HCT116 (cell line): ENCODE results near the gene ATP8B3. TPM values are rescaled to one million over a fixed set of nuclear protein-coding genes. Genes with fewer than 3 reads are reported as not detected.

ENCODE experiments used
- ATAC-seq: fragments of 200-7000 bp; cut with Tn5 transposase; 2 replicates; pipeline ENCODE4 v1.9.1; 2020; ENCODE audit warnings: mild to moderate bottlenecking, moderate library complexity
- BruUV-seq: library from RNA; stranded (reverse); fragments of 400-500 nt; replicated peaks from 2 replicates; lab custom pipeline; 2021; lab: Mats Ljungman, UMichigan
- CTCF ChIA-PET: fragments of 300-600 bp; sonication (Branson Sonifier 250); formaldehyde crosslinking; loops from one replicate; lab custom pipeline; 2021; ENCODE audit warnings: antibody characterized with exemption; lab: Charles Lee
- POLR2A ChIA-PET: fragments of 300-600, 350-600 bp; sonication (Branson Sonifier 250); formaldehyde crosslinking; loops from one replicate; lab custom pipeline; 2021; ENCODE audit warnings: antibody characterized with exemption; lab: Charles Lee
- RAD21 ChIA-PET, 2 experiments: fragments of 300-600 bp; sonication (Branson Sonifier 250); formaldehyde crosslinking; loops; one replicate each; lab custom pipeline; 2023; ENCODE audit warnings: low total read pairs in 2 of 2; ENCODE audit not compliant: uncharacterized antibody in 2 of 2, unreplicated experiment in 2 of 2, low non-redundant PET in 1 of 2; lab: Charles Lee
- DNase-seq: peaks from one replicate; pipeline ENCODE4 v3.0.0-alpha.2; 2010; ENCODE audit warnings: low read depth, low spot score
- H2AFZ ChIP-seq: fragments of 200-600 bp; shearing (Covaris generic), sonication (generic); 2 replicates; pipeline ENCODE4 v1.6.1; 2017; ENCODE audit warnings: low read depth, mixed run types, mixed read lengths, antibody characterized with exemption, low read length; ENCODE audit not compliant: poor library complexity, severe bottlenecking
- H3K27ac ChIP-seq: 2 replicates; pipeline ENCODE4 v1.5.1; 2012; ENCODE audit warnings: low read depth, low read length
- H3K27me3 ChIP-seq: fragments of 200-600 bp; sonication (generic); 2 replicates; pipeline ENCODE4 v1.6.1; 2016; ENCODE audit warnings: mixed run types, low read length, mixed read lengths; ENCODE audit not compliant: insufficient read depth
- H3K36me3 ChIP-seq, 2 experiments: fragments of 200-500 bp in 1 of 2; fragments of 200-600 bp in 1 of 2; sonication (Bioruptor generic) in 1 of 2; sonication (generic) in 1 of 2; 2 replicates each; pipeline versions ENCODE4 v1.5.1 to v1.6.1; 2014 to 2016; ENCODE audit warnings: low read length in 2 of 2, inconsistent platforms in 1 of 2, mixed read lengths in 1 of 2, mixed run types in 1 of 2; ENCODE audit not compliant: insufficient read depth in 2 of 2, control insufficient read depth in 1 of 2
- H3K4me1 ChIP-seq, 2 experiments: fragments of 200-600 bp in 1 of 2; sonication (generic) in 1 of 2; 2 replicates each; pipeline versions ENCODE4 v1.5.1 to v1.6.1; 2012 to 2017; ENCODE audit warnings: low read length in 2 of 2, inconsistent platforms in 1 of 2, mild to moderate bottlenecking in 1 of 2, mixed read lengths in 1 of 2, mixed run types in 1 of 2, moderate library complexity in 1 of 2; ENCODE audit not compliant: insufficient read depth in 2 of 2, control insufficient read depth in 1 of 2
- H3K4me2 ChIP-seq: fragments of 200-600 bp; sonication (generic); 2 replicates; pipeline ENCODE4 v1.6.1; 2017; ENCODE audit warnings: mixed run types, low read length, mixed read lengths
- H3K4me3 ChIP-seq, 2 experiments: fragments of 200-600 bp in 1 of 2; sonication (generic) in 1 of 2; replicated peaks in 1 of 2; 2 replicates each; pipeline ENCODE4 v1.5.1; 2011 to 2016; ENCODE audit warnings: low read length in 2 of 2, control low read depth in 1 of 2, low read depth in 1 of 2, mild to moderate bottlenecking in 1 of 2, mixed read lengths in 1 of 2, mixed run types in 1 of 2
- H3K79me2 ChIP-seq: fragments of 200-600 bp; sonication (generic); 2 replicates; pipeline ENCODE4 v1.6.1; 2017; ENCODE audit warnings: mild to moderate bottlenecking, mixed run types, low read length, moderate library complexity, mixed read lengths; ENCODE audit not compliant: insufficient read depth
- H3K9ac ChIP-seq: fragments of 200-600 bp; sonication (generic); 2 replicates; pipeline ENCODE4 v1.6.1; 2016; ENCODE audit warnings: low read length, mixed read lengths
- H3K9me2 ChIP-seq: fragments of 200-600 bp; sonication (generic), shearing (Covaris generic); 2 replicates; pipeline ENCODE4 v1.6.1; 2017; ENCODE audit warnings: mixed run types, mild to moderate bottlenecking, moderate library complexity; ENCODE audit not compliant: insufficient read depth
- H3K9me3 ChIP-seq, 2 experiments: fragments of 200-500 bp in 1 of 2; fragments of 200-600 bp in 1 of 2; sonication (Bioruptor generic) in 1 of 2; sonication (generic) in 1 of 2; 2 replicates each; pipeline ENCODE4 v1.6.1; 2014 to 2017; ENCODE audit warnings: low read length in 2 of 2, mixed read lengths in 2 of 2, inconsistent platforms in 1 of 2, low read depth in 1 of 2, mild to moderate bottlenecking in 1 of 2, mixed run types in 1 of 2, moderate library complexity in 1 of 2; ENCODE audit not compliant: control insufficient read depth in 1 of 2, insufficient read depth in 1 of 2
- H4K20me1 ChIP-seq: fragments of 200-600 bp; sonication (generic), shearing (Covaris generic); 2 replicates; pipeline ENCODE4 v1.6.1; 2017; ENCODE audit warnings: mixed run types, mild to moderate bottlenecking, moderate library complexity; ENCODE audit not compliant: insufficient read depth
- CEBPB ChIP-seq: IDR thresholded peaks from 2 replicates; pipeline ENCODE4 v1.6.1; 2012; ENCODE audit warnings: low read depth
- EZH2phosphoT487 ChIP-seq: fragments of 200-600 bp; IDR thresholded peaks from 2 replicates; pipeline ENCODE4 v1.6.1; 2018; ENCODE audit warnings: antibody characterized with exemption, borderline replicate concordance
- FOSL1 ChIP-seq: IDR thresholded peaks from 2 replicates; pipeline ENCODE4 v1.6.1; 2012; ENCODE audit warnings: low read depth
- POLR2AphosphoS5 ChIP-seq: IDR thresholded peaks from 2 replicates; pipeline ENCODE4 v1.6.1; 2011; ENCODE audit warnings: mild to moderate bottlenecking, low read depth, low read length, moderate library complexity
- SIN3A ChIP-seq: IDR thresholded peaks from 2 replicates; pipeline ENCODE4 v1.6.1; 2012; ENCODE audit warnings: low read depth
- SP1 ChIP-seq: IDR thresholded peaks from 2 replicates; pipeline ENCODE4 v1.6.1; 2012; ENCODE audit warnings: low read depth
- TCF7L2 ChIP-seq: IDR thresholded peaks from 2 replicates; pipeline ENCODE4 v1.7.0; 2011; ENCODE audit warnings: borderline replicate concordance, inconsistent platforms; ENCODE audit not compliant: insufficient read depth, insufficient read length; ENCODE audit errors: extremely low read depth
- ZFX ChIP-seq: fragments of 450-650 bp; IDR thresholded peaks from 2 replicates; pipeline ENCODE4 v1.6.1; 2017
- intact Hi-C: fragments of 100-400 bp; cut with micrococcal nuclease; formaldehyde crosslinking; loops from 2 replicates; pipeline ENCODE4 v1.10.0; 2022
- total RNA-seq: library from RNA; stranded (reverse); gene quantifications from one replicate; pipeline ENCODE4 v1.2.1, GENCODE V29; 2021; ENCODE audit not compliant: unreplicated experiment
- TF ChIP-seq, protein P1 (sequence below): IDR thresholded peaks from 2 replicates; pipeline ENCODE4 v1.6.1; 2012
- TF ChIP-seq, protein P2 (sequence below), 3 experiments: fragments of 200-600 bp in 1 of 3; sonication (generic) in 1 of 3; IDR thresholded peaks in 2 of 3; conservative IDR thresholded peaks in 1 of 3; 2 replicates each; pipeline ENCODE4 v1.5.1; 2012 to 2017; ENCODE audit warnings: low read depth in 2 of 3, low read length in 2 of 3, antibody characterized with exemption in 1 of 3, borderline replicate concordance in 1 of 3, control low read depth in 1 of 3, mild to moderate bottlenecking in 1 of 3, mixed read lengths in 1 of 3, mixed run types in 1 of 3, moderate library complexity in 1 of 3; ENCODE audit not compliant: insufficient read depth in 1 of 3

Gene ATP8B3
- total RNA-seq, 1 experiment from 2014 or later, result 17.0 TPM

DNA sequence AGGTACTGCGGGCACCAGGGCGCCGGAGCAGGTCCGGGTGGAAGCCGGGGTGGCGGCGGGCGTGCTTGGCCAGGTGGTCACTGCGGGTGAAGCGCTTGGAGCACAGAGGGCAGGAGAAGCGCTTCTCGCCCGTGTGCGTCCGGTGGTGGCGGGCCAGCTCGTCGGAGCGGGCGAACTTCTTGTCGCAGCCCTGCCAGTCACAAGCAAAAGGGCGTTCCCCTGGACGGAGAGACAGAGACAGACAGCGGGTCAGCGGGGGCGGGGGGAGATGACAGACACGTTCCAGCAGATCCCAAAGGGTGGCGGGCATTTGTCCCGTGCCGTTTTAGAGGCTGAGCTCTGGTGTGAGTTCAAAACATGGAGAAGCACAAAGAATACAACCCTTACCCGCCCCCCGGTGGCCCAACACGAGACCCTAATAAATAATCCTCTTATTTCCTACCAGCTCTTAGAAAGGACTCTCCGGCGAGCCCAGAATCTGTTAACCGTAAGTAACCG is 42.5 kb upstream of the ATP8B3 start:
- Histone ChIP-seq H3K9ac (peak overlapping the region; percentile 43; the same call in 1 of the 2 replicates), H3K27ac (peak overlapping the region; percentile 88), H4K20me1 (peaks cover 7% of the 10 kb centered on the region; the same call in 1 of the 2 replicates), H3K79me2 (peaks cover 85% of the 10 kb centered on the region), H3K4me1 (peaks cover 66 to 79% of the 10 kb centered on the region in 2 experiments), H3K36me3 (peaks cover 0 to 7% of the 10 kb centered on the region in 2 experiments; a peak in 1 of 4 replicates), H3K4me2 (peak overlapping the region; percentile 83), H3K9me2 (no peaks in the 10 kb centered on the region), H2AFZ (no peak overlapping the region), H3K27me3 (no peaks in the 10 kb centered on the region), H3K9me3 (no peaks in the 10 kb centered on the region), H3K4me3 (peak overlapping the region in 1 of 2 experiments; percentile 43; a peak in 2 of 4 replicates)
- TF ChIP-seq FOSL1 (no peak), SIN3A (no peak), CEBPB (no peak), POLR2AphosphoS5 (no peak), EZH2phosphoT487 (no peak), SP1 (no peak), ZFX (no peak), TCF7L2 (no peak)
- TF ChIP-seq, protein P1, sequence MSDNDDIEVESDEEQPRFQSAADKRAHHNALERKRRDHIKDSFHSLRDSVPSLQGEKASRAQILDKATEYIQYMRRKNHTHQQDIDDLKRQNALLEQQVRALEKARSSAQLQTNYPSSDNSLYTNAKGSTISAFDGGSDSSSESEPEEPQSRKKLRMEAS, result no peak
- TF ChIP-seq, protein P2, sequence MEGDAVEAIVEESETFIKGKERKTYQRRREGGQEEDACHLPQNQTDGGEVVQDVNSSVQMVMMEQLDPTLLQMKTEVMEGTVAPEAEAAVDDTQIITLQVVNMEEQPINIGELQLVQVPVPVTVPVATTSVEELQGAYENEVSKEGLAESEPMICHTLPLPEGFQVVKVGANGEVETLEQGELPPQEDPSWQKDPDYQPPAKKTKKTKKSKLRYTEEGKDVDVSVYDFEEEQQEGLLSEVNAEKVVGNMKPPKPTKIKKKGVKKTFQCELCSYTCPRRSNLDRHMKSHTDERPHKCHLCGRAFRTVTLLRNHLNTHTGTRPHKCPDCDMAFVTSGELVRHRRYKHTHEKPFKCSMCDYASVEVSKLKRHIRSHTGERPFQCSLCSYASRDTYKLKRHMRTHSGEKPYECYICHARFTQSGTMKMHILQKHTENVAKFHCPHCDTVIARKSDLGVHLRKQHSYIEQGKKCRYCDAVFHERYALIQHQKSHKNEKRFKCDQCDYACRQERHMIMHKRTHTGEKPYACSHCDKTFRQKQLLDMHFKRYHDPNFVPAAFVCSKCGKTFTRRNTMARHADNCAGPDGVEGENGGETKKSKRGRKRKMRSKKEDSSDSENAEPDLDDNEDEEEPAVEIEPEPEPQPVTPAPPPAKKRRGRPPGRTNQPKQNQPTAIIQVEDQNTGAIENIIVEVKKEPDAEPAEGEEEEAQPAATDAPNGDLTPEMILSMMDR (IDR thresholded peaks at IDR 0.05 in 2 of 3, conservative IDR thresholded peaks at IDR 0.05 in 1 of 3; ENCODE audit: borderline replicate concordance in 1 of 3, insufficient read depth in 1 of 3, low read depth in 2 of 3, low read length in 2 of 3), result no peak; a peak in 1 of 6 replicates
- ATAC-seq (no peak), DNase-seq (no peak)
- intact Hi-C loops, result no loop called here
- ChIA-PET POLR2A (no interaction called here), RAD21 (interaction anchor here (0.7 kb wide), 2 partner anchors 10 to 467 kb away, joined by 3 to 5 read pairs; no protein-coding TSS in a partner anchor), CTCF (interaction anchor here (1.4 kb wide), 1 partner anchor 10 kb away, joined by 3 read pairs; no protein-coding TSS in a partner anchor)
- no TSS peak for BruUV-seq
